Amygdala (tissue), 56 donors: ENCODE results near the gene CCNI.
"Not testable (repeated sequence)": the region's sequence is repeated elsewhere in the genome, so short reads cannot be mapped to it uniquely, and the experiment has no call there.

Experiments
- DNase-seq, 56 donors: peaks; one replicate each; lab custom pipeline; 2025; lab: John Stamatoyannopoulos, UW

Gene CCNI

GRCh38 chr4:77040854-77041725 lies 34.7 kb downstream of the CCNI start:
- no peak for DNase-seq

DNA sequence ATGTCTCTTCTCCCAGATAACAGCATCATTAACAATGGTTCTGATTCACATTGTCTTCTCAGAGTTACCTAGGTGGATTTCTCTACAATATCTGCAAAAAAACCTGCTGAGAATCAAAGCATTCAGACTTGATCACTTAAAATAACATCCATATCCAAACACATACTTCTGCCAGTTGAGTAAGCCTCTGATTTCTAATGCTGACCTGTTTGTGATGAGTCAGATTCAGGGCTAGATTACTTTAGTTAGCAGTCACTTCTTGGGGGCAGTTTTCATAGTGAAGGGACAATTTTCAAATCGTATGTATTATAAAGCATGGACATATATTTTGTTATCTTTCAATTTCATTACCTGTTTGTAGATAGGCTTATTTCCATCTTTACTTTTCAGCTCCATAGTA lies 35.5 kb downstream of the CCNI start:
- no peak for DNase-seq

GRCh38 chr4:77039796-77040195 lies 36.0 kb downstream of the CCNI start:
- no peak for DNase-seq

DNA sequence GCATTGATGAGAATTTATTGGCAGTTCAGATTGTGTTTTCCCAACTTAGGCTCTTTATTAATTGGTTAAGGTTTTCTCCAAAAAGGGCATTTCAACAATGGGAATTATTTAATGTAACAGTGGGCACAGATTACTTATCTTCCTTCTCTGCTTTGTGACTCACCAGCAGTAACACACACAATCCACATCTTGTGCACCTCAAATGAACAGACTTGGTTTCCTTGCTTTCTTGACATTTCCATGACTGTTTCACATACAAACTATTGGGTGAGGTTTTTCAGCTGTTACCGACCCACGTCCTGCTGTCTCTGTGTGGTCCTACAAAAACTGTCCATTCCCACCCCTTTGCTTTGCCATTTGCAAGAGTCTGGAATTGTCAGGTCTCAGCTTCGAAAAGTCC lies 38.1 kb downstream of the CCNI start:
- no peak for DNase-seq

GRCh38 chr4:77037168-77037567 lies 38.6 kb downstream of the CCNI start:
- not testable (repeated sequence) for DNase-seq

- no peak for DNase-seq
Observed at GRCh38 chr4:77036206-77036605, 39.6 kb downstream of the CCNI start.

DNA sequence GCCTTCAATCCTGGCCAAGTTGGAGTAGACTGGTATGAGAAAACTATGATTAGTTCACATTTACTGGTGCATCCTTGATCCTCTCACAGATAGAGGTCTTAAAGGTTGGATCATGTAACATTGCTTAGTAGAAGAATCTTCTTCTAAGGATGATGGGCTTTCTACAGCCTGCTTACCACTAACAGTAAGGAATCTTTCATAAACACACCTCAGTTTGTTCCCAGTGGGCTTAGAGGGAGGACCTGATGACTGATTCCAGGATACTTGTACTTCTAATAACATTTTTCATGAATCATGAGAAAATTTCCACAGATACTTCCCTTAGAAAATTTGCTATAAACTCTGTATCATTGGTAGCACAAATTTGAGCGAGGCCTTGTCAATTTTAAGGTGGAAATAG lies 40.6 kb downstream of the CCNI start:
- DNase-seq, result no peak

DNA sequence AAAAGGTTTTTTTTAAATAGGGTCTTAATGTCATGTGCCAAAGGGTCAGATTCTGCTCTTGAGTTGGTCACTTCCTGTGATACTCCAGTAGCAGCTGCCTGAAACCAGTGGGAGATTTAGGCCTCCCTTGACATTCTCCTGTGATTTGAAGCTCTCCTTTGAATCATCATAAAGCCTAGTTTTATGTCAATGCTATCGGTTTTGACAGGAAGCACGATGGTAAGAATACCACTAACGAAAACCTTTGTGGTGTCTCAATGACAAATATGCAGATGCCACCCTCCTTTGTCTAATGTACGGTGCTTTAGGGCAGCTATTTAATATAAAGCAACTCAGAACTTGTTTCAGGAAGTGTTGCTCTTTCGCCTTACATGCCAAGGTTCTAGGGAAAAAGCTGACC lies 44.2 kb downstream of the CCNI start:
- DNase-seq, result no peak

- not testable (repeated sequence) for DNase-seq
Observed at GRCh38 chr4:77029757-77030156, 46.0 kb downstream of the CCNI start.

GRCh38 chr4:77028246-77028645 lies 47.5 kb downstream of the CCNI start:
- no peak for DNase-seq

- DNase-seq, result no peak
Observed at GRCh38 chr4:77026322-77026704, 49.5 kb downstream of the CCNI start.

- DNase-seq, result no peak
Observed at GRCh38 chr4:77025643-77026321, 50.0 kb downstream of the CCNI start.

- DNase-seq, result no peak
Observed at GRCh38 chr4:77023920-77024319, 51.9 kb downstream of the CCNI start.

DNA sequence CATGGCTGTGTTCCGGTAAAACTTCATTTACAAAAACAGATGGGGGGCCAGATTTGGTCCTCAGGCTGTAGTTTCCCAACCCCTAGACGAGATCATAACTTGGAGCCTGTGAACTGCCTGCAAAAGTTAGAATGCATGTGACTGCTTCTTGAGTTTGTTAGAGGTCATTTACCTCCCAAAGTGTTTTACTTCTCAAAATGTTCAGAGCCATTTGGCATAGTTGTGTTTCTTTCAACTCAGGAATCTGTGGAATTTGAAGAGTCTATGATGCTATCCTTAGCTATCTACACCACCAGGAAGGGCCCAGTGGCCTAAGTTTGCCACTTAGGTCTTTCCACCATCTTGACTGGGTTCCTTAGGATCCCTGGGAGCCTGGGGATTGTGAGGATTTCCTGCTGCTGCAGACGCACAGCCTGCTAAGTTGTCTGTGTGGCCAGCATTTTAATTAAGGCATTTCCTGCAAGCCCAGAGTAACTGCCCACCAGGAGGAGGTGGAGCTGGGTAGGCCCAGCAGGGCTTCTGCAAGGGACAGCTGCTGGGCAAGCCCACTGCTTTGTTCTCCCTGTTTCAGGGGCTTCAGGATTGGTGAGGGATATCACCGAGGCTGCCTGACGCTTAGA lies 53.1 kb downstream of the CCNI start:
- peak in 10 of 56 donors; percentile 5 to 34 (median 12) for DNase-seq

DNA sequence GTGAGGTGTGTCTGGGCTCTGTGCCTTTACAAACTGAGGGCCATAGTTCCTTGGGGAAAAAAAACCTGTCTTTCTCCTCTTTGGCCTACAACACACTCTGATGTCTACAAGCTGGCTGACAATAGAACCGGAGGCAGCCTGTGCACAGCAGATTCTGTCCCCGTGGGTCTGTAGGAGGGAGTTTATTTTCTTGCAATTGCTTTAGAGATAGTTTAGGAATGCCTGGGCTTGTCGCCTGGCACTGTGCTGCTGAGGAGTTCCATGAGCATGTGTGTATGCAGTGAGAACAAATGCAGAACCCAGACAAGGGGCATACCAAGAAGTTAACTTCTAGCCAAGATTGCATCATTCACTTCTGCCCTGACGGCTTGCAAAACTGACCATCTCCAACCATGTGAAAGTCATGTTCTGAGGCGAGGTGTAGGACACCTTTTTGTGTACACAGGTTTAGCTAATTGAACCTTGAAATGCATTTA lies 54.1 kb downstream of the CCNI start:
- peak in 6 of 56 donors; percentile 1 to 17 (median 7) for DNase-seq

- no peak for DNase-seq
Observed at GRCh38 chr4:77020017-77020416, 55.8 kb downstream of the CCNI start.

GRCh38 chr4:77015390-77015789 lies 60.4 kb downstream of the CCNI start:
- DNase-seq, result no peak

DNA sequence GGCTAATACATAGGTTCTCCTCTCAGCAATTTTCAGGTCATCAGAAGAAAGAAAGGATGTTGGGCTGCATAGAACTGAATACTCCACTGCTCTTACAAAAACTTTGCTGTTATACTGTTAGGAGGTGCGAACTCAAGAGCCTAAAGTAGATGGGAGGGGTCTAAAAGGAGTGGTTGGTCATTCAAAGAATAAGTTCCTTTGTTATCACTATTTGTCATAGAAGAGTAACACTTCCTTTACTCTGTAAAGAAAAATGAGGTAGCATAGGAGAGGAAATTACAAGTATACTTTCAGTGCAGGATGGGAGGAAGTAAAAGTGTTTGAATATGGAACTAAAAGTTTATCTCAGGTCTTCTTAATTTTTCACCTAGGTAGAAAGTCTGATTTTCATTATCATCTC lies 61.5 kb downstream of the CCNI start:
- DNase-seq, result no peak

GRCh38 chr4:77012726-77013125 lies 63.1 kb downstream of the CCNI start:
- peak in 6 of 56 donors; percentile 4 to 15 (median 10) for DNase-seq

DNA sequence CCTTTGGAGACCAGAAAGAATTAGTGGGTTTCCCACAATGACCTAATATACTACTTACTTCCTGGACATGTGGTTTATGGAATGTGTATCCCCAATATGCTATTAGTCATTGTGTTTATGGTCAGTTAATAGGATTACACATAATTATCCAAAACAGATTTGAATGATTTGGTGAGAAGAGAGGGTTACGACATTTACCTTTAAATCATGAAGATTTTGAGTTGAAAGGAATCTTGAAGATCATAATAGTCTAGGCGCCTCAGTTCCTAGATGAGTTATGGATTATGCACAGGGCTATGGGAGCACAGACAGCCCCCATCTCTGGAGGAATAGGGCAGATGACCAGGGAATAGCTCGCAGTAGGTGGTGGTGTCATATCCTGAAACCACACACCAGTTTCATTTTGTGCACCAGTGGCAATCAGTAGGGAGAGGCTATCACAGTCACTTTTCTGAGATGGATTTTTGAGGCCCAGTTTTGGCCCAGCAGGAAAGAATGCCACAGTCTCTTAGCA lies 64.9 kb downstream of the CCNI start:
- no peak for DNase-seq

DNA sequence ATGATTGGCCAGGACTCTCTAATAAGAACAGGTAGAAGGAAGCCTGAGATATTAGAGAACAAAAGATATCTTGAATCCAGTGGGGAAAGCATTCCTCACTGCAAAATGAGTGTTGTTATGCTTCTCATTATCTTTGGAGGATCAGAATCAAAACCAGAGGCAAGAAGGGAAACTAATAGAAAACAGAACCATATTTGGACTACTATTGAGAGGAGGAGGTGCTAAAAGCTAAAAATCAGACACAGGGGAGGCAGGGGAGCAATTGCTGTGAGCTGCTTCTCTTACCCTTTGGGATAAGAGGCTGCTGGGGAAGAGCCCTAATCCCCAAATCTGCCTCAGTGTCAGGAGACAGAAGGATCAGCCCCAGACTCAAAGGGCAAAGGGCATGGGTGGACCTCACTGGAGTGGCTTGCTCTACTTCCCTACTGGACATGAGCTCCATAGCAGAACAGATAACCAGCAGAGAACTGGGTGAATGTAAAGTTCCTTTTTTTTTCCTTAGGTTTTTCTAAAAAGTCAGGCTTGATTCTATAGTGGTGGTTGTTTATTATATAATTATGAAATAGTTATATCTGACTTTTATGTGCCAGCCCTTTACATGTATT lies 66.2 kb downstream of the CCNI start:
- DNase-seq, result no peak
